HL-60/S4 treated with phorbol 12-myristate 13-acetate at 8.2 ng/mL for 4 days and 3 days (cell line): Measurements from ENCODE around the gene MS4A15.

ENCODE experiments used
- in situ Hi-C: fragments of 300-500 bp; cut with MboI; formaldehyde crosslinking; loops from 2 replicates; pipeline ENCODE4 v1.15.0; 2022; ENCODE audit warnings: low sequenced_read_pairs

The MS4A15 gene

GRCh38 chr11:60776167-60776566 is 19.5 kb downstream of the MS4A15 start:
- in situ Hi-C loops, result no loop called here

- in situ Hi-C loops, result no loop called here
These were observed 20.4 kb downstream of the MS4A15 start for GRCh38 chr11:60777106-60777505.

GRCh38 chr11:60777572-60777971 is 20.9 kb downstream of the MS4A15 start:
- in situ Hi-C loops, result no loop called here

GRCh38 chr11:60780065-60780464 is 23.4 kb downstream of the MS4A15 start:
- in situ Hi-C loops, result no loop called here

- in situ Hi-C loops, result no loop called here
These were observed 24.1 kb downstream of the MS4A15 start for GRCh38 chr11:60780774-60781173.

- in situ Hi-C loops, result no loop called here
These were observed 24.8 kb downstream of the MS4A15 start for GRCh38 chr11:60781286-60781980.

- in situ Hi-C loops, result no loop called here
These were observed 25.3 kb downstream of the MS4A15 start for GRCh38 chr11:60781981-60782316.

- in situ Hi-C loops, result no loop called here
These were observed 25.9 kb downstream of the MS4A15 start for GRCh38 chr11:60782393-60783140.

GRCh38 chr11:60783141-60783484 is 26.4 kb downstream of the MS4A15 start:
- in situ Hi-C loops, result no loop called here

- in situ Hi-C loops, result no loop called here
These were observed 27.2 kb downstream of the MS4A15 start for GRCh38 chr11:60783911-60784310.

GRCh38 chr11:60785136-60785535 is 28.5 kb downstream of the MS4A15 start, which contains the start of gene MS4A10:
TSS of gene MS4A10 (plus strand) at chr11:60785333. CDS start at chr11:60790336, 5,003 bp downstream.
- in situ Hi-C loops, result no loop called here

GRCh38 chr11:60785806-60786361 is 29.2 kb downstream of the MS4A15 start:
- in situ Hi-C loops, result no loop called here

GRCh38 chr11:60786811-60787567 is 30.3 kb downstream of the MS4A15 start:
- in situ Hi-C loops, result no loop called here

GRCh38 chr11:60788401-60789125 is 31.9 kb downstream of the MS4A15 start:
- in situ Hi-C loops, result no loop called here

GRCh38 chr11:60790726-60791125 is 34.1 kb downstream of the MS4A15 start:
- in situ Hi-C loops, result no loop called here

GRCh38 chr11:60791153-60791933 is 34.7 kb downstream of the MS4A15 start:
- in situ Hi-C loops, result no loop called here

- in situ Hi-C loops, result no loop called here
These were observed 35.9 kb downstream of the MS4A15 start for GRCh38 chr11:60792521-60792920.

- in situ Hi-C loops, result no loop called here
These were observed 38.6 kb downstream of the MS4A15 start for GRCh38 chr11:60795291-60795690.

GRCh38 chr11:60797846-60798630 is 41.4 kb downstream of the MS4A15 start:
- in situ Hi-C loops, result no loop called here
